Erythroblast (primary cell): ENCODE results near the gene ZNF546.
"Not testable (repeated sequence)": the region's sequence is repeated elsewhere in the genome, so short reads cannot be mapped to it uniquely, and the experiment has no call there.

ENCODE experiments used
- GATA1 ChIP-seq: IDR thresholded peaks from 2 replicates; pipeline ENCODE4 v1.6.1; 2011; ENCODE audit warnings: low read depth, mild to moderate bottlenecking, control low read depth, low read length, moderate library complexity
- POLR2A ChIP-seq: IDR thresholded peaks from 2 replicates; pipeline ENCODE4 v1.6.1; 2011; ENCODE audit warnings: mild to moderate bottlenecking, low read length

DNA sequence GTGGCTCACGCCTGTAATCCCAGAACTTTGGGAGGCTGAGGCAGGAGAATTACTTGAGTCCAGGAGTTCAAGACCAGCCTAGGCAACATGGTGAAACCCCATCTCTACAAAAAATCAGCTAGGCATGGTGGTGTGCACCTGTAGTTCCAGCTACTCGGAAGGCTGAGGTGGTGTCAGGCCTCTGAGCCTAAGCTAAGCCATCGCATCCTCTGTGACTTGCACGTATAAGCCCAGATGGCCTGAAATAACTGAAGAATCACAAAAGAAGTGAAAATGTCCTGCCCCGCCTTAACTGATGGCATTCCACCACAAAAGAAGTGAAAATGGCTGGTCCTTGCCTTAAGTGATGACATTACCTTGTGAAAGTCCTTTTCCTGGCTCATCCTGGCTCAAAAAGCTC, 39.0 kb upstream of the ZNF546 start:
- TF ChIP-seq POLR2A, GATA1: not testable (repeated sequence)
